ENCODE data around the gene CTXND1. TPM values are rescaled to one million over a fixed set of nuclear protein-coding genes. Genes with fewer than 3 reads are reported as not detected.

CTXND1 gene
- total RNA-seq, 1 experiment from 2014 or later: not detected

DNA sequence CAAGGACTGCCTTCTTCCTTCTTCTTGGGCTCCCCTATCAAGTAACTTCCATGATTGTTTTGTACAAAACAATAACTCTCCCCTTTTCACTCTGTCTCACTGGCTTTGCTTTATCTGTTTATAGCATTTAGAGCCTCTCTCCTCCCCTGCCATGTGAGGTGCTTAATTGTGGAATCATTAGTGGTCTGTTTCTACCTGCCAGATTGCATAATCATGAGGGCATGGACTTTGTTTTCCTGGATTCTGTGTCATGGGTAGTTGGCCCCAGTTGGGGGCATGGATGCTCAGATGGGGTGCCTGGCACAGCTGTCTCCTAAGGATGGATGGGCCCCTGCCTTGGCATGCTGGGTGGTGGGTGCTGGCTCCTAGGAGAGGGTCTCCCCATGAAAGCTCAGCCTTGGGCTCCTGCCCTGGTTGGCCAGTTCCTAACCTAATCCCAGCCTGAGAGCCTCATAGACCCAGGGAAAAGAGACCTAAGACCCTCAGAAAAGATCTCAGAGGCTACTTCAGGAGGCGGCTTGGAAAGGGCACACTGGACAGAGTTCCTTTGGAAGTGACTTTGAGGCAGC lies 8.0 kb upstream of the CTXND1 start:
- H3K4me1 Mint-ChIP-seq: 0 out of 4 replicates have a peak, but pooled peaks cover 0 to 3% of the 10 kb centered on the region in 2 experiments
- peaks cover 78% of the 10 kb centered on the region for H3K27me3 Mint-ChIP-seq (ENCODE audit: low read depth)
- no peak overlapping the region for H3K4me2 ChIP-seq (ENCODE audit: insufficient read depth, insufficient read length, low read length)
- no peaks in the 10 kb centered on the region for H3K9me3 Mint-ChIP-seq
- peaks cover under 1% of the 10 kb centered on the region; the same call in 1 of the 2 replicates for H3K27me3 ChIP-seq (ENCODE audit: insufficient read depth, low read length)
- no peak for DNase-seq
- H3K27ac ChIP-seq (ENCODE audit: insufficient read length, low read depth, low read length): no peak overlapping the region
- H3T11ph ChIP-seq (ENCODE audit: low read length): no peak overlapping the region
- no peak overlapping the region for H2AK5ac ChIP-seq (ENCODE audit: insufficient read length, low read length)
- H3K79me2 ChIP-seq (ENCODE audit: insufficient read depth, low read length): no peaks in the 10 kb centered on the region
- no peak overlapping the region for H2BK15ac ChIP-seq (ENCODE audit: low read depth, low read length)
- H3K36me3 Mint-ChIP-seq (ENCODE audit: insufficient read depth in 1 of 3, low read depth in 3 of 3): no peaks in the 10 kb centered on the region
- no peak overlapping the region for H4K5ac ChIP-seq (ENCODE audit: insufficient read length, low read depth, low read length)
- no CpG with 5 or more reads among the region's 1 CpG for WGBS (ENCODE audit: extremely low coverage, insufficient read length, low lambda C conversion rate)
- H2BK20ac ChIP-seq (ENCODE audit: low read depth, low read length, poor library complexity, severe bottlenecking): no peak overlapping the region
- no peak overlapping the region for H2BK120ac ChIP-seq (ENCODE audit: low read depth, low read length, poor library complexity, severe bottlenecking)
- H3K23ac ChIP-seq (ENCODE audit: insufficient read length, low read depth, low read length): no peak overlapping the region
- no peaks in the 10 kb centered on the region for H3K79me1 ChIP-seq (ENCODE audit: insufficient read depth, low read depth, low read length, poor library complexity, severe bottlenecking)
- H2BK5ac ChIP-seq (ENCODE audit: insufficient read length, low read length): no peak overlapping the region
- H2AFZ ChIP-seq (ENCODE audit: low read length): no peak overlapping the region
- H4K20me1 ChIP-seq (ENCODE audit: control insufficient read depth, insufficient read depth, insufficient read length): no peaks in the 10 kb centered on the region
- H3K27ac Mint-ChIP-seq: no peak overlapping the region
- no peaks in the 10 kb centered on the region for H3K4me1 ChIP-seq (ENCODE audit: insufficient read depth, low read length)
- TF ChIP-seq, protein P1, sequence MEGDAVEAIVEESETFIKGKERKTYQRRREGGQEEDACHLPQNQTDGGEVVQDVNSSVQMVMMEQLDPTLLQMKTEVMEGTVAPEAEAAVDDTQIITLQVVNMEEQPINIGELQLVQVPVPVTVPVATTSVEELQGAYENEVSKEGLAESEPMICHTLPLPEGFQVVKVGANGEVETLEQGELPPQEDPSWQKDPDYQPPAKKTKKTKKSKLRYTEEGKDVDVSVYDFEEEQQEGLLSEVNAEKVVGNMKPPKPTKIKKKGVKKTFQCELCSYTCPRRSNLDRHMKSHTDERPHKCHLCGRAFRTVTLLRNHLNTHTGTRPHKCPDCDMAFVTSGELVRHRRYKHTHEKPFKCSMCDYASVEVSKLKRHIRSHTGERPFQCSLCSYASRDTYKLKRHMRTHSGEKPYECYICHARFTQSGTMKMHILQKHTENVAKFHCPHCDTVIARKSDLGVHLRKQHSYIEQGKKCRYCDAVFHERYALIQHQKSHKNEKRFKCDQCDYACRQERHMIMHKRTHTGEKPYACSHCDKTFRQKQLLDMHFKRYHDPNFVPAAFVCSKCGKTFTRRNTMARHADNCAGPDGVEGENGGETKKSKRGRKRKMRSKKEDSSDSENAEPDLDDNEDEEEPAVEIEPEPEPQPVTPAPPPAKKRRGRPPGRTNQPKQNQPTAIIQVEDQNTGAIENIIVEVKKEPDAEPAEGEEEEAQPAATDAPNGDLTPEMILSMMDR (conservative IDR thresholded peaks at IDR 0.05): no peak
- H3K4ac ChIP-seq (ENCODE audit: low read depth, low read length): no peak overlapping the region
- no peak overlapping the region for H4K8ac ChIP-seq (replicated peaks; ENCODE audit: insufficient read length, low read depth, low read length)
- H4K91ac ChIP-seq (ENCODE audit: insufficient read length, low read depth, low read length): no peak overlapping the region
- H3K18ac ChIP-seq (ENCODE audit: insufficient read length, low read depth, low read length): no peak overlapping the region
- no peaks in the 10 kb centered on the region for H3K23me2 ChIP-seq (ENCODE audit: insufficient read length, low read depth, low read length, poor library complexity, severe bottlenecking)
- H3K9me3 ChIP-seq (ENCODE audit: control insufficient read depth, low read depth, low read length): no peaks in the 10 kb centered on the region
- no peak overlapping the region for H2BK12ac ChIP-seq (ENCODE audit: insufficient read length, low read depth, low read length)
- H3K4me3 Mint-ChIP-seq: no peak overlapping the region
- no peak overlapping the region for H3K56ac ChIP-seq (ENCODE audit: insufficient read length, low read depth, low read length)
- H3K14ac ChIP-seq (ENCODE audit: insufficient read depth, low read length): no peak overlapping the region; the same call in 1 of the 2 replicates
- no peak overlapping the region for H3K9ac ChIP-seq (ENCODE audit: extremely low read depth, insufficient read length, low read length)
